ENCODE measurements around the gene CBX4. TPM values are rescaled to one million over a fixed set of nuclear protein-coding genes. Genes with fewer than 3 reads are reported as not detected.

The CBX4 gene
- total and polyA plus RNA-seq, 10 of the 15 experiments (the other 5 are each of a cell fraction or from before 2014, with no cell fraction given): 0.69 to 24.6 (median 4.2) TPM

GRCh38 chr17:79857095-79857494, 17.9 kb upstream of the CBX4 start:
- FAIRE-seq (no peak), DNase-seq (ENCODE audit: low read depth, low spot score) (no peak), ATAC-seq (no peak)
- Histone ChIP-seq H3K27ac (ENCODE audit: control insufficient read depth, insufficient read depth) (no peak overlapping the region), H3K79me2 (ENCODE audit: control insufficient read depth, insufficient read depth, low read length) (no peaks in the 10 kb centered on the region), H3K36me3 (ENCODE audit: control insufficient read depth in 2 of 2, insufficient read depth in 2 of 2, low read length in 1 of 2) (no peaks in the 10 kb centered on the region), H3K4me1 (ENCODE audit: control insufficient read depth, insufficient read depth, low read length) (no peaks in the 10 kb centered on the region), H3K4me2 (ENCODE audit: control insufficient read depth, insufficient read depth) (no peak overlapping the region), H3K27me3 (replicated peaks in 1 of 2; ENCODE audit: control insufficient read depth in 2 of 2, insufficient read depth in 2 of 2, low read length in 1 of 2) (peaks cover 0 to under 1% of the 10 kb centered on the region in 2 experiments; a peak in 2 of 4 replicates), H4K20me1 (ENCODE audit: control insufficient read depth, insufficient read depth) (no peaks in the 10 kb centered on the region), H3K9me3 (replicated peaks; ENCODE audit: control insufficient read depth, insufficient read depth, low read length) (no peaks in the 10 kb centered on the region), H3K4me3 (no peak overlapping the region), H2AFZ (ENCODE audit: control insufficient read depth, low read depth, low read length) (no peak overlapping the region), H3K9ac (ENCODE audit: control insufficient read depth, insufficient read depth, low read length) (no peak overlapping the region)
- RAD21 ChIA-PET (ENCODE audit: unreplicated experiment): no interaction called here
- CTCF ChIA-PET: interaction anchor here (1.3 kb wide), 1 partner anchor 11 kb away, joined by 4 read pairs; no protein-coding TSS in a partner anchor
- in situ Hi-C loops (cut with MboI) (no loop called here), intact Hi-C loops (cut with micrococcal nuclease; ENCODE audit: unreplicated experiment) (no loop called here)
- SMC1A ChIA-PET (ENCODE audit: uncharacterized antibody, unreplicated experiment): no interaction called here
- POLR2A ChIA-PET: no interaction called here
- TF ChIP-seq NRF1 (conservative IDR thresholded peaks at IDR 0.05; ENCODE audit: low read depth, low read length) (no peak), CHD1 (IDR thresholded peaks at IDR 0.05; ENCODE audit: low read depth, low read length) (no peak), BCL3 (IDR thresholded peaks at IDR 0.05; ENCODE audit: borderline replicate concordance, insufficient read depth, low read depth, low read length, poor library complexity, severe bottlenecking) (no peak), CUX1 (IDR thresholded peaks at IDR 0.05; ENCODE audit: insufficient replicate concordance, low read depth, low read length) (no peak)
- BruUV-seq (replicated peaks): no TSS peak
- 22% methylated on average over 8 of the region's 8 CpGs for WGBS (ENCODE audit: insufficient coverage, insufficient replicate concordance, low lambda C conversion rate, missing lambda C conversion rate)
